G401.6 (cell line): ENCODE results near the gene NARS2.
"Not testable (repeated sequence)": the region's sequence is repeated elsewhere in the genome, so short reads cannot be mapped to it uniquely, and the experiment has no call there.

Experiments
- FAIRE-seq: peaks from 2 replicates; lab custom pipeline; 2012; peaks lifted over from hg19 to GRCh38; lab: Jason Lieb, UNC

NARS2 gene

GRCh38 chr11:78478536-78478935 lies 96.1 kb downstream of the NARS2 start:
- no peak for FAIRE-seq

GRCh38 chr11:78476066-78476465 lies 98.6 kb downstream of the NARS2 start:
- no peak for FAIRE-seq

- no peak for FAIRE-seq
Observed at GRCh38 chr11:78474451-78474850, 100.2 kb downstream of the NARS2 start.

GRCh38 chr11:78472905-78473304 lies 101.8 kb downstream of the NARS2 start:
- no peak for FAIRE-seq

- no peak for FAIRE-seq
Observed at GRCh38 chr11:78472382-78472781, 102.3 kb downstream of the NARS2 start.

- no peak for FAIRE-seq
Observed at GRCh38 chr11:78470861-78471442, 103.7 kb downstream of the NARS2 start.

GRCh38 chr11:78469896-78470295 lies 104.8 kb downstream of the NARS2 start:
- no peak for FAIRE-seq

GRCh38 chr11:78467931-78468330 lies 106.7 kb downstream of the NARS2 start:
- FAIRE-seq: no peak

- FAIRE-seq: no peak
Observed at GRCh38 chr11:78467370-78467769, 107.3 kb downstream of the NARS2 start.

GRCh38 chr11:78465169-78465942 lies 109.3 kb downstream of the NARS2 start:
- no peak for FAIRE-seq

GRCh38 chr11:78464787-78465168 lies 109.9 kb downstream of the NARS2 start:
- FAIRE-seq: not testable (repeated sequence)

GRCh38 chr11:78460471-78460870 lies 114.2 kb downstream of the NARS2 start:
- no peak for FAIRE-seq

GRCh38 chr11:78459738-78460137 lies 114.9 kb downstream of the NARS2 start:
- FAIRE-seq: no peak

- no peak for FAIRE-seq
Observed at GRCh38 chr11:78457448-78457847, 117.2 kb downstream of the NARS2 start.

GRCh38 chr11:78453140-78453935 lies 121.3 kb downstream of the NARS2 start:
- no peak for FAIRE-seq

- no peak for FAIRE-seq
Observed at GRCh38 chr11:78451371-78452150, 123.1 kb downstream of the NARS2 start.

GRCh38 chr11:78450866-78451265 lies 123.8 kb downstream of the NARS2 start:
- no peak for FAIRE-seq

GRCh38 chr11:78449866-78450265 lies 124.8 kb downstream of the NARS2 start:
- FAIRE-seq: no peak

GRCh38 chr11:78446210-78446609 lies 128.5 kb downstream of the NARS2 start:
- no peak for FAIRE-seq

- no peak for FAIRE-seq
Observed at GRCh38 chr11:78444726-78445125, 129.9 kb downstream of the NARS2 start.

GRCh38 chr11:78441956-78442355 lies 132.7 kb downstream of the NARS2 start:
- FAIRE-seq: no peak

- FAIRE-seq: no peak
Observed at GRCh38 chr11:78438298-78438975, 136.2 kb downstream of the NARS2 start.
